K562 (cell line): Measurements from ENCODE around the gene ESPL1. TPM values are rescaled to one million over a fixed set of nuclear protein-coding genes. Genes with fewer than 3 reads are reported as not detected.

Source experiments
- ATAC-seq: fragments of 200-7000 bp; cut with Tn5 transposase; 3 replicates; pipeline ENCODE4 v1.9.1; 2020; ENCODE audit warnings: moderate library complexity
- BruUV-seq: library from RNA; stranded (reverse); fragments of 400-500 nt; replicated peaks from 2 replicates; lab custom pipeline; 2021; lab: Mats Ljungman, UMichigan
- CTCF ChIA-PET: fragments of 300-600 bp; formaldehyde crosslinking; extraction: SDS; loops from one replicate; lab custom pipeline; 2021; ENCODE audit warnings: low intra/inter-chr PET ratio; lab: Yijun Ruan, JAX
- POLR2A ChIA-PET: fragments of 300-600, 350-650 bp; sonication (Branson Sonifier 250); formaldehyde crosslinking; extraction: SDS; loops from one replicate; lab custom pipeline; 2021; ENCODE audit warnings: antibody characterized with exemption, inconsistent platforms; lab: Yijun Ruan, JAX
- DNase-seq, 4 experiments: peaks; one replicate each; pipeline versions ENCODE4 v3.0.0 to v3.0.0-alpha.2; 2011 to 2018; ENCODE audit warnings: low spot score in 3 of 4, mixed read lengths in 3 of 4; ENCODE audit errors: extremely low read depth in 1 of 4
- FAIRE-seq: peaks from 2 replicates; lab custom pipeline; 2011; peaks lifted over from hg19 to GRCh38; lab: Jason Lieb, UNC
- H2AFZ ChIP-seq: 2 replicates; pipeline ENCODE4 v1.6.0; 2011; ENCODE audit warnings: low read depth, low read length, control low read depth, inconsistent platforms
- H3K27ac ChIP-seq: fragments of 200-600 bp; 3 replicates; pipeline ENCODE4 v1.8.0; 2011; ENCODE audit warnings: low read depth, mild to moderate bottlenecking, control low read depth, inconsistent platforms, low read length, moderate library complexity, mixed read lengths; ENCODE audit errors: extremely low read depth
- H3K27me3 ChIP-seq, 2 experiments: fragments of 300-600 bp in 1 of 2; 2 replicates in 1 of 2; 3 replicates in 1 of 2; pipeline versions ENCODE4 v1.6.0 to v1.8.0; 2011; ENCODE audit warnings: inconsistent platforms in 2 of 2, low read length in 2 of 2, mild to moderate bottlenecking in 1 of 2, mixed read lengths in 1 of 2, moderate library complexity in 1 of 2; ENCODE audit not compliant: control insufficient read depth in 2 of 2, insufficient read depth in 2 of 2
- H3K36me3 ChIP-seq: fragments of 300-600 bp; 3 replicates; pipeline ENCODE4 v1.8.0; 2011; ENCODE audit warnings: mild to moderate bottlenecking, low read length, inconsistent platforms; ENCODE audit not compliant: control insufficient read depth, insufficient read depth
- H3K4me1 ChIP-seq, 2 experiments: fragments of 200-600 bp in 1 of 2; replicated peaks in 1 of 2; 2 replicates in 1 of 2; 3 replicates in 1 of 2; pipeline versions ENCODE4 v1.5.1 to v1.8.0; 2011; ENCODE audit warnings: inconsistent platforms in 2 of 2, low read length in 2 of 2, mild to moderate bottlenecking in 1 of 2, mixed read lengths in 1 of 2, moderate library complexity in 1 of 2; ENCODE audit not compliant: control insufficient read depth in 2 of 2, insufficient read depth in 2 of 2
- H3K4me2 ChIP-seq: 2 replicates; pipeline ENCODE4 v1.6.1; 2011; ENCODE audit warnings: low read length, control low read depth, inconsistent platforms, mixed read lengths; ENCODE audit not compliant: insufficient read depth
- H3K4me3 ChIP-seq: fragments of 200-600 bp; sonication (generic), shearing (Covaris generic); 2 replicates; pipeline ENCODE4 v1.5.1; 2016; ENCODE audit warnings: control low read depth, inconsistent platforms
- H3K79me2 ChIP-seq: fragments of 200-600 bp; 3 replicates; pipeline ENCODE4 v1.8.0; 2011; ENCODE audit warnings: low read length, inconsistent platforms; ENCODE audit not compliant: control insufficient read depth, insufficient read depth
- H3K9ac ChIP-seq, 2 experiments: 2 replicates each; pipeline versions ENCODE4 v1.6.0 to v1.6.1; 2011; ENCODE audit warnings: low read depth in 2 of 2, low read length in 2 of 2, control low read depth in 1 of 2, inconsistent platforms in 1 of 2, mild to moderate bottlenecking in 1 of 2, mixed read lengths in 1 of 2; ENCODE audit not compliant: insufficient read depth in 1 of 2
- H3K9me1 ChIP-seq: one replicate; pipeline ENCODE4 v1.6.0; 2011; ENCODE audit warnings: inconsistent platforms, mild to moderate bottlenecking, low read length, moderate library complexity; ENCODE audit not compliant: control insufficient read depth, insufficient read depth
- H3K9me3 ChIP-seq: replicated peaks from 2 replicates; pipeline ENCODE4 v1.5.1; 2011; ENCODE audit warnings: low read depth, low read length, inconsistent platforms; ENCODE audit not compliant: control insufficient read depth, insufficient read depth
- H4K20me1 ChIP-seq: replicated peaks from 2 replicates; pipeline ENCODE4 v1.6.1; 2011; ENCODE audit warnings: low read length, inconsistent platforms, mixed read lengths; ENCODE audit not compliant: control insufficient read depth, insufficient read depth
- BCOR ChIP-seq: fragments of 450-650 bp; IDR thresholded peaks from 2 replicates; pipeline ENCODE4 v1.6.1; 2016
- CBFA2T3 ChIP-seq: fragments of 450-650 bp; IDR thresholded peaks from 2 replicates; pipeline ENCODE4 v1.6.1; 2017
- ESRRA ChIP-seq: fragments of 450-650 bp; IDR thresholded peaks from 2 replicates; pipeline ENCODE4 v1.6.1; 2014; ENCODE audit warnings: low read depth, mild to moderate bottlenecking, moderate library complexity, borderline replicate concordance
- HDAC1 ChIP-seq, 2 experiments: fragments of 450-650 bp; IDR thresholded peaks; 2 replicates each; pipeline ENCODE4 v1.6.1; 2016 to 2017; ENCODE audit warnings: inconsistent platforms in 1 of 2, mild to moderate bottlenecking in 1 of 2, moderate library complexity in 1 of 2
- HES1 ChIP-seq: fragments of 450-650 bp; IDR thresholded peaks from 2 replicates; pipeline ENCODE4 v1.6.1; 2016; ENCODE audit warnings: low read depth, mild to moderate bottlenecking, moderate library complexity
- IRF2 ChIP-seq: sonication (generic); formaldehyde crosslinking; IDR thresholded peaks from 2 replicates; pipeline ENCODE4 v1.8.1; 2022; ENCODE audit warnings: mild to moderate bottlenecking, missing genetic modification reagents
- JUND ChIP-seq, 2 experiments: IDR thresholded peaks; 2 replicates in 1 of 2; 3 replicates in 1 of 2; pipeline ENCODE4 v1.6.1; 2011; ENCODE audit warnings: borderline replicate concordance in 2 of 2, low read depth in 2 of 2, low read length in 2 of 2, improper control_type of control experiment in 1 of 2, missing biosample characterization in 1 of 2, missing genetic modification characterization in 1 of 2, missing genetic modification reagents in 1 of 2
- MAZ ChIP-seq, 2 experiments: fragments of 450-650 bp in 1 of 2; sonication (generic) in 1 of 2; formaldehyde crosslinking; IDR thresholded peaks in 1 of 2; conservative IDR thresholded peaks in 1 of 2; 2 replicates each; pipeline versions ENCODE4 v1.4.0 to v1.5.0; 2020; ENCODE audit warnings: mild to moderate bottlenecking in 1 of 2, missing genetic modification reagents in 1 of 2
- MLLT1 ChIP-seq, 2 experiments: fragments of 450-650 bp; IDR thresholded peaks; 2 replicates each; pipeline ENCODE4 v1.6.1; 2016
- PHF20 ChIP-seq: fragments of 450-650 bp; IDR thresholded peaks from 2 replicates; pipeline ENCODE4 v1.6.1; 2018; ENCODE audit not compliant: partially characterized antibody
- POLR3A ChIP-seq: IDR thresholded peaks from 2 replicates; pipeline ENCODE4 v1.6.1; 2011; ENCODE audit warnings: borderline replicate concordance, mild to moderate bottlenecking, moderate library complexity; ENCODE audit not compliant: insufficient read length, insufficient read depth; ENCODE audit errors: extremely low read depth
- RCOR1 ChIP-seq, 2 experiments: IDR thresholded peaks; 2 replicates each; pipeline ENCODE4 v1.6.1; 2012; ENCODE audit warnings: low read depth in 2 of 2, low read length in 2 of 2, borderline replicate concordance in 1 of 2, improper control_type of control experiment in 1 of 2
- SMARCA5 ChIP-seq: fragments of 450-650 bp; IDR thresholded peaks from 2 replicates; pipeline ENCODE4 v1.6.1; 2016
- ZBTB7A ChIP-seq: IDR thresholded peaks from 2 replicates; pipeline ENCODE4 v1.6.1; 2011; ENCODE audit warnings: low read depth, mild to moderate bottlenecking, low read length, moderate library complexity, borderline replicate concordance; ENCODE audit not compliant: control insufficient read depth
- ZNF76 ChIP-seq: fragments of 250-450 bp; sonication (Bioruptor Pico); IDR thresholded peaks from 2 replicates; pipeline ENCODE4 v1.4.0; 2020; ENCODE audit warnings: mild to moderate bottlenecking, moderate library complexity, borderline replicate concordance
- WGBS: fragments of 100-300 bp; shearing (Covaris generic); methylation state at CpG from one replicate; pipeline ENCODE4 v1.1.6; 2016; ENCODE audit warnings: low coverage, mixed read lengths; ENCODE audit not compliant: insufficient coverage; ENCODE audit errors: missing lambda C conversion rate; 5-methylcytosine and 5-hydroxymethylcytosine counted together
- in situ Hi-C: fragments of 300-500 bp; cut with MboI; formaldehyde crosslinking; loops from 4 replicates; pipeline ENCODE4 v1.15.0; 2018; ENCODE audit warnings: inconsistent platforms, mixed read lengths
- intact Hi-C: fragments of 100-400 bp; cut with micrococcal nuclease; formaldehyde crosslinking; loops from 2 replicates; pipeline ENCODE4 v1.14.2; 2022
- polyA plus RNA-seq, 8 experiments: library from polyadenylated mRNA; depleted of rRNA in 4 of 8; stranded (reverse) in 5 of 8; unstranded in 3 of 8; fragments of >200 nt; fragmentation: Nextera tagmentation in 2 of 8; fragmentation: Illumina TruSeq in 1 of 8; extraction: Ambion mirVana in 2 of 8; extraction: Trizol in 1 of 8; gene quantifications; 2 replicates each; pipeline versions ENCODE4 v1.2.1 to v1.2.3, GENCODE V29; 2011 to 2014; ENCODE audit warnings: inconsistent platforms in 1 of 8, missing spikeins in 1 of 8
- total RNA-seq, 7 experiments: library from RNA; depleted of rRNA in 6 of 7; stranded (reverse); fragments of >200 nt in 6 of 7; fragmentation: Illumina TruSeq in 2 of 7; extraction: Trizol in 2 of 7; gene quantifications; 2 replicates each; pipeline versions ENCODE4 v1.2.1 to v1.2.3, GENCODE V29; 2011 to 2021; ENCODE audit warnings: low replicate concordance in 1 of 7

The ESPL1 gene
- total and polyA plus RNA-seq, 9 of the 15 experiments (the other 6 are each of a cell fraction or from before 2014, with no cell fraction given) = 1.2 to 55.0 (median 18.7) TPM

- peak; percentile 57 for FAIRE-seq
- Histone ChIP-seq H3K79me2 (peaks cover 5% of the 10 kb centered on the region; the same call in 1 of the 3 replicates), H3K4me1 (peaks cover 13 to 20% of the 10 kb centered on the region in 2 experiments; a peak in 4 of 5 replicates), H3K9me3 (no peaks in the 10 kb centered on the region), H2AFZ (peak overlapping the region; percentile 74), H3K4me3 (no peak overlapping the region), H3K9me1 (no peaks in the 10 kb centered on the region), H3K9ac (peak overlapping the region; percentile 9 to 55; a peak in 2 of 4 replicates), H3K27ac (peak overlapping the region; percentile 31; the same call in 2 of the 3 replicates), H3K36me3 (peaks cover 10% of the 10 kb centered on the region; the same call in 1 of the 3 replicates), H3K27me3 (no peaks in the 10 kb centered on the region), H3K4me2 (peak overlapping the region; percentile 2; the same call in 1 of the 2 replicates), H4K20me1 (no peaks in the 10 kb centered on the region)
- peak; percentile 64 for ATAC-seq
- peak; percentile 41 to 64 (median 50) for DNase-seq
- WGBS = 35% methylated on average over 7 of the region's 7 CpGs
- intact Hi-C loops (no loop called here), in situ Hi-C loops (no loop called here)
- no TSS peak for BruUV-seq
- ChIA-PET CTCF (no interaction called here), POLR2A (interaction anchor here (0.5 to 1.7 kb wide), 3 partner anchors 9 to 1098 kb away, joined by 4 to 10 read pairs (median 4); partner anchors contain the start of gene ESPL1)
- TF ChIP-seq ZBTB7A (peak; percentile 32; the same call in 1 of the 2 replicates), BCOR (peak; percentile 95), MAZ (CRISPR knock-in tag; conservative IDR thresholded peaks at IDR 0.05 in 1 of 2, IDR thresholded peaks at IDR 0.05 in 1 of 2) (peak in 1 of 2 experiments; percentile 44; a peak in 2 of 4 replicates), JUND (IDR thresholded peaks at IDR 0.05; ENCODE audit: borderline replicate concordance, low read depth, low read length) (no peak), JUND (tag; IDR thresholded peaks at IDR 0.05; ENCODE audit: borderline replicate concordance, low read depth, low read length) (peak; percentile 23; the same call in 1 of the 3 replicates), SMARCA5 (peak; percentile 59; the same call in 1 of the 2 replicates), HDAC1 (IDR thresholded peaks at IDR 0.05) (0 out of 4 replicates have a peak, but pooled peaks of 1 of the 2 experiments have one; percentile 32), MLLT1 (IDR thresholded peaks at IDR 0.05) (peak in 1 of 2 experiments; percentile 71; a peak in 1 of 4 replicates), PHF20 (peak; percentile 26), HES1 (peak; percentile 37; the same call in 1 of the 2 replicates), POLR3A (no peak), RCOR1 (IDR thresholded peaks at IDR 0.05; ENCODE audit: borderline replicate concordance in 1 of 2, low read depth in 2 of 2, low read length in 2 of 2) (peak in 1 of 2 experiments; percentile 78; a peak in 2 of 4 replicates), ZNF76 (no peak), IRF2 (CRISPR knock-in tag) (no peak), ESRRA (peak; percentile 54; the same call in 1 of the 2 replicates), CBFA2T3 (peak; percentile 22; the same call in 1 of the 2 replicates)
These were observed 9.3 kb upstream of the ESPL1 start for GRCh38 chr12:53258541-53259539.
